ENCODE measurements around the gene LDLRAD4.
"Not testable (repeated sequence)": the region's sequence is repeated elsewhere in the genome, so short reads cannot be mapped to it uniquely, and the experiment has no call there.

Gene LDLRAD4

DNA sequence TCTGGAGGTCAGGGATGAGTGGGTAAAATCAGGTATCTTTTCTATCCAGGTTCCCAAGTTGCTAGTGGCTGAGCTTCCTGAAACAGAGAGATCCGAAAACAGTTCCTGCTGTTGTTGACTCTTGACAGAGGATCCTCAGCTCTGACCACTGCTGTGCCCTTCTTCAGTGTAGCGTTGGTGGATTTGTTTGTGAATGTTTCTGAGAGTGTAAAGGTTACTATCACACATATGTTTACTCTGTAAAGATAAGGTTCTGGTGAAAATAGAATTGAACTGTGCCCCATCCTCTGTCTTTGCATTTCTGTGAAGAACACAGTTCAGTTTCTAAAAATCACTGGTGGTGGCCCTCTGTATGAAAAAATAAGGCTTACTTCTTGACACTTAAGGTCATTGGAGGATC, 119.8 kb downstream of the LDLRAD4 start:
- no peak for DNase-seq (ENCODE audit: low spot score)

DNA sequence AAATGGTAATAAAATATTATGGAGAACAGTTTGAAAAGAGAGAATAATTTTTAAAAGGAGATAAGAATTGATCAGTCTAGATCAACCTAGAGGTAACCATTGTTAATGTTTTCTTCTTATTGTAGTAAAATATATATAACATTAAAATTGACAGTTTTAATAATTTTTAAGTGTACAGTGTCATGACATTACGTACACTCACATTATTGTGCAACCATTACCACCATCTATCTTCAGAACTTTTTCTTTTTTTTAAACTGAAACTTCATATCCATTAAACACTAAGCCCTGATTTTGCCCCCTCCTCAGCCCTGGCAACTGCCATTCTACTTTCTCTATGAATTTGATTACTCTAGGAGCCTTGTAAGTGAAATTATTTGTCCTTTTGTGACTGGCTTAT, 121.1 kb downstream of the LDLRAD4 start:
- no peak for DNase-seq (ENCODE audit: low spot score)

DNA sequence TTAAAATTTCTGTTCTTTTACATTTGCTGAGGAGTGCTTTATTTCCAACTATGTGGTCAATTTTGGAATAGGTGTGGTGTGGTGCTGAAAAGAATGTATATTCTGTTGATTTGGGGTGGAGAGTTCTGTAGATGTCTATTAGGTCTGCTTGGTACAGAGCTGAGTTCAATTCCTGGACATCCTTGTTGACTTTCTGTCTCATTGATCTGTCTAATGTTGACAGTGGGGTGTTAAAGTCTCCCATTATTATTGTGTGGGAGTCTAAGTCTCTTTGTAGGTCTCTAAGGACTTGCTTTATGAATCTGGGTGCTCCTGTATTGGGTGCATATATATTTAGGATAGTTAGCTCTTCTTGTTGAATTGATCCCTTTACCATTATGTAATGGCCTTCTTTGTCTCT, 127.9 kb downstream of the LDLRAD4 start:
- DNase-seq (ENCODE audit: low spot score), result not testable (repeated sequence)

DNA sequence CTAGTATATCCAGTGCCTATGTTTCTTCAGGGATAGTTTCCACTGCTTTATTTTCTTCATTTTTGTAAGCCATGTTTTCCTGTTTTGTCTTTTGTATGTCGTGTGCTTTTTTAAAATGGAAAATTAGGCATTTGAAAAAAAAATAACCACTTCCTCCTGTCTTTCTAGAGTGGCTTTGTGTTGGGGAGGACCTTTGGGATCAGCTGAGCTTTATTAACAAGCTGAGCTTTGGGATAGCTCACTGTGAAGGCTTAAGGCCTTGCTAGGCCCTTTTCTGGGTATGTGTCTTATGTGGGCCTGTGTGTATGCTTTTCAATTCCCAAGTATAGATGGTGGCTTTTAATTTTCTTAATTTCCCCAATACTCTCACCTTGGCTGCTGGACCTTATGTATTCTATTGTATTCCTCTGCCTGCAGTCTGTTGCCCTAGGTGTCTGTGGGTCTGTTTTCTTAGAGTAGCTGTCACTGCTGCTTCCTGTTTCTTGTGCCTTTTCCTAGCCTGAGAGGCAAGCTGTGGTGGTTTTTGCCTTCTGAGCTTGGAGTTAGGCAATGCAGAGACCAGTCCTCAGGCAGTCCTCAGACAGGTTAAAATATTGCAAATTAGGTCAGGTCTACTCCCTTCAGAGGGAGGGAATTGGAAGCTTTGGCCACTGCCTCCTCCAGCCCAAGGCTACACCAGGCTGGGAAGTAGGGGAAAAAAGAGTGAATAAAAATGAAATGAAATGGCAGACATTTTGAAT, 134.7 kb downstream of the LDLRAD4 start:
- peak; percentile 35 for DNase-seq (ENCODE audit: low spot score)

DNA sequence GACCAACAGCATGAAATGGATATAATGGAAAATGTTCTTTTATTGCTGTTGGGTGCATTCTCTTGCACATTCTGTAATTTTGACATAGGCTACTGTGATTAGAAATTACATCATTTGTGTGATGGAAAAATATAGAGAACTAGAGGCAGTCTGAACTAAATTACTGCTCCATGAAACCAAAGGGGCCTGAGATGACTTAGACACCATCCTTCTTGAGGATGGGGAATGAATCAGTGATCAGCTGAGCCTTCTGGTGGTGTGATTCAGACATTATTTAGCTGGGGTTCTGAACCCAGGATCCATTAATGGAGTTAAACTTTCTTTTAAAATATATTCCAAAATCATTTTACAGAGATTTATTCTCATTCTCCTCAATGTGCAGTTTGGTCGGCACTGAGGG, 135.8 kb downstream of the LDLRAD4 start:
- DNase-seq (ENCODE audit: low spot score), result no peak

DNA sequence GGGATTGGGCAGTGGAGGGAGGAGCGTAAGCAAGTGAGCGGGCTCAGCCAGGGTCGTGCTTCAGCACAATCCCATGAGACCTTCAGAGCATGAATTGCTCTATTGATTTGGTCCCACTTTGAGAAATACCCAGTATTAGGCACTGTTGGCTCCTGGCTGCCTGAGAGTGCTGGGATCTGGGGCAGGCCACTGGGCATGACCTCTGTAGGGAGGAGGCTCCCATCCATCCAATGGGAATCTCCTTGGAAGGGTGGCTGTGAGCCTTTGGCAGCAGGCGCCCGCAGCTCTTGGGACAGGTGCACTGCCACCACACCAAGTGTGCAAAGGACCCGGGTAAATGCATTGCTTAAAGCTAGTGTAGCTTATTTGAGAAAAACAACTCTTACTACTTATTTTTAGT, 137.5 kb downstream of the LDLRAD4 start:
- no peak for DNase-seq (ENCODE audit: low spot score)

DNA sequence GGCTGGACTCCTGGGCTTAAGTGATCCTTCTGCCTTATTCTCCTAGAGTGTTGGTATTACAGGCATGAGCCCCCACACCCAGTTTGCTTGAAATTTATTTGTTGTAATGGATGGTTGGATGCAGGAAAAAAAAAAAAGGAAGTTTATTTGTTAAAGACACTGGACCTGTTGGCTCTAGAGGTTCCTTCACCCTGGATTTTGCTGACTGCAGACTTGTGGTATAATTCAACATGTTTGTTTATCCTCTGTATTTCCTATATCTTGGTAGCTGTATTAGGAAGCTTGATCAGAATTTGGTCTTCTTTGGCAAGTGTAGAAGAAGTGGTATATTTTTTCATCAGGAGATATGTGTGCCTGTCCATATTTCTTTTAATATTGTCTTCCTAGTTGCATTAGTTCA, 138.7 kb downstream of the LDLRAD4 start:
- DNase-seq (ENCODE audit: low spot score), result no peak

DNA sequence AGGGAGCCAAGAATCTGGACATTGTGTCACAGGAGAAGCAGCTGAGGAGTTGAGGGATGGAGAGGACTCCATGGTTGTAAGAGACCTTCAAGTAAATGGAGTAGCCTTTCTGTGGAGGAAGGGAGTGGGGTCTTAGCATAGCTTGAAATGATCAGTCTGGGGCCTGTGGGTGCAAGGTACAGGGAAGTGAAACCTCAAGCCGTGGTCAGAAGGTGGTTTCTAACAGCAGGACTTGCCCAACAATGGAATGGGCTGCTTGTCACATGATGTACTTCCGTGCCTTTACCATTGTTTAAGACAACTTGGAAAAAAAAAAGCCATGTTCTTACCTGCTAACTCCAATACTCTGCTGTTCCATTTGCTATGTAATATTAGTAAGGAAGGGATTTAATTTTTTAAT, 140.7 kb downstream of the LDLRAD4 start:
- no peak for DNase-seq (ENCODE audit: low spot score)

DNA sequence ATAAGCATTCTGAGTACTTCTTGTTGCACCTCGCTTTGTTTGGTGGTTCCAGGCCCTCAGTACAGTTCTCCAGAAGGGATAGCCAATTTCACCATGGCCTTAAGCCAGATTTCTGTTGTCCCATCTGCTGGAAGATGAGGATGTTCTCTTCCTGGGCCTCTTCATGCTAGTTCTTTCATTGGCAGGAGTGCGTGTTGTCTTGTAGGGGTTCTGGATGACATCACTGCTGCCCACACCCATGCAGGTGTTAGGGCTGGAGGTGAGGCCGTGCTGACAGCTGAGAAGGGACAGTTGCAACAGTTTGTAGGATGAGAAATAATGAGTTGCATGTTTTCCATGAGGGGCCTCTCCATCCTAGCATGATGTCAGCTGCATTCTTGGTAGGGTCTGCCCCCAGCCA, 142.9 kb downstream of the LDLRAD4 start:
- DNase-seq (ENCODE audit: low spot score), result no peak

DNA sequence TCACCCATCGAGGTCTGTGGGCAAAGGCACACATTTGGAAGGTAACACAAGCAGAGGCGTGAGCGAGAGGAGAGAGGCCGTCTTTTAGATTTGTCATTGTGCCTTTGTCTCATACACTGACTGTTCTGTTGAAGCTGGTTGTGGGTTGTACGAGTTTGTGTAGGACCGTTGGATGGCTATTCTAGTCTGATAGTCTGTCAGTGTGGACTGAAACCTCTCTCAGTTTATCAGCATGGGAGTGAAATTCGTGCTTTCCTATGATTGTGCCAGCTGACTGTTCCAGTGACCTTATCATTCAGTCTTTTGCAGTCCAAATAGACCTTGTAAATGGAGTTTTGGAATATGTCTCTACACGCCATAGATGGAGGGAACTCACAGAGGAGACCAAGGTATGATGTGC, 143.5 kb downstream of the LDLRAD4 start:
- DNase-seq (ENCODE audit: low spot score), result no peak

DNA sequence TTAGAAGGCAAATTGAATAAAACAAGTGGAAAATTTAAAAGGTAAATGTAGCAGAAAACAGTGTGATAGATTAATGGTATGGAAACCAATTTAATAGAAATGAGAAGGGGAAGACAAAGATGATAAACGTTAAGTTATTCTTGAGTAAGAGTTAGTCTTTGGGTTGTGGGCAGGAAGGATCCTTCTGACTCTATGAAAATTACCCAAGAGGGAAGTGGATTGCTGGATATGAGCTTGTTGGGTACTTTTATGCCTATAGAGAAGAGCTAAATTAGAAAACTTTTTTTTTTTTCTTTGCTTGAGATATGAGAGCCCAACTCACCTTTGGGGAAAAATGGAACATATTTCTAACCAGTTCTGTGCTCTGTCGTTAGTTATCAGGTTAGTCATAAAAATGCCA, 144.0 kb downstream of the LDLRAD4 start:
- no peak for DNase-seq (ENCODE audit: low spot score)

DNA sequence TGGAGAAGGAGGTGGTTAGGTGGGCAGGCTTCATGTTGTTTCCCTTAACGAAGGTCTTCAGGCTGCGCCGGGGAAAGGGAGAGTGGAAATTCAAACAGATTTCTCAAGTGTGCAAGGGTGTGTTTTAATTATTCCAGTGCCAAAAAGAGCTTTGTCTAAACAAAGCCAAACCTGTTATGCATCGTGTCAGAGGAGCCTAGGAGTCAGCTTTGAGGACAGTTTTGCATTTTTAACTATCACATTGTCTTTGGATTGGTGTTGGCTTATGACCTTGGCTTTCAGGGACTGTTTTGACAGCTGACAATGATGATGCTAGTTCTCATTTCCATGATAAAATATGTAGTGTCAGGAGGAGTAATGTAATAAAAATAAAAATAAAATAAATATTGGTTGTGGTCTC, 144.8 kb downstream of the LDLRAD4 start:
- DNase-seq (ENCODE audit: low spot score), result no peak

DNA sequence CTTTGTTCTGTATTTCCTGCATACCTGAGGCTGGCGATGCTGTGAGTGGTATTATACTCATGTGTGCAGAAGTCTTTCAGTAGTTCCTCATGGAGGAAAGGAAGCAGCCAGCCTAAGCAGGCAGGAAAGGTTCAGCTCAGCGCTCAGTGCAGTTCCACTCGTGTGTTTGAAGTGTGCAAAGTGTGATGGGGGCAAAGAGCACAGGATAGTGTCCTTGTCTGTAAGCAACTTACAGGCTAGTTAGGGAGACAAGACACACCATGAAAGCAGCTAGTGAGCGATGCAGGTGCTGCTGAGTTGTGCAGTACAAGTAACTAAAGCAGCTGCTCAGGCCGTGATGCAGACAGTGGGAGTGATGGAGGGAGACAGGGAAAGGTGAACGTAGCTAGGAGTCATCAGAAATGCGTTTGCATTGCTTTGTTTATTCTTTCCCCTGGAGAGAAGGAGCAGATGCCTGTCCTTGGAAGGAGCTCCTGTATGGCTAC, 146.2 kb downstream of the LDLRAD4 start:
- DNase-seq (ENCODE audit: low spot score), result no peak

DNA sequence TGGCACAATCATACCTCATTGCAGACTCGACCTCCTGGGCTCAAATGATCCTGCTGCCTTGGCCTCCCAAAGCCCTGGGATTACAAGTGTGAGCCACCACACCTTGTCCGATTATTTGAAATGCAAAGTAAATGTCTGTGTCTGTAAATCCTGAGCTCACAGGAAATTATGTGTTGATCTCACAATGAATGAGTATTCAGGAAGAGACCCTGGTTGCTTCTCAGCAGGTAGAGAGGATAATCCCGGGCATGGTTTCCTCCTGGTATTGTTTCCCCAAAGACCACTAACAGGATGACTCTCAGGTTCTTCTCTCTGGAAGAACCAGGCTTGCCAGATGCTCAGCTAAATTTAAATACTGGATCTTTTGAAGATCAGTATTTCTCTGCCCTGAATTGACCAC, 147.6 kb downstream of the LDLRAD4 start:
- no peak for DNase-seq (ENCODE audit: low spot score)

DNA sequence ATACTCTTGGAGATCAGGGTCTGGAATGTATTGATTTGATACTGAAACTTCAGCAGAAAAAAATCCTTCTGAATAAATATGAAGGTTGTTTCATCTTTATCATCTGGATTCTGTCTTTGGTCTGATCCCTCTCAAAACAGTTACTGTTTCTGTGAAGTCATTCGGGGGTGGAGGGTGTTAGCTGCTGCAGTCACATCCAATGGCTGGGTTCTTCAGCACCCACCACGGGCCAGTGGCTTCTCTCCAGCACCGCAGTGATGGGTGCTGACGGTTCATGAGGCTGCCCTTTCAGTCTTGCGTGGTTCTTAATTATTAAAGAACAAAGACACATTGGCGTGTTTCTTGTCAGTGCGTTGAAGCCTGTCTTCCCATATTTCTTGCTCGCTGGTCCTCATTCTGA, 148.0 kb downstream of the LDLRAD4 start:
- no peak for DNase-seq (ENCODE audit: low spot score)

DNA sequence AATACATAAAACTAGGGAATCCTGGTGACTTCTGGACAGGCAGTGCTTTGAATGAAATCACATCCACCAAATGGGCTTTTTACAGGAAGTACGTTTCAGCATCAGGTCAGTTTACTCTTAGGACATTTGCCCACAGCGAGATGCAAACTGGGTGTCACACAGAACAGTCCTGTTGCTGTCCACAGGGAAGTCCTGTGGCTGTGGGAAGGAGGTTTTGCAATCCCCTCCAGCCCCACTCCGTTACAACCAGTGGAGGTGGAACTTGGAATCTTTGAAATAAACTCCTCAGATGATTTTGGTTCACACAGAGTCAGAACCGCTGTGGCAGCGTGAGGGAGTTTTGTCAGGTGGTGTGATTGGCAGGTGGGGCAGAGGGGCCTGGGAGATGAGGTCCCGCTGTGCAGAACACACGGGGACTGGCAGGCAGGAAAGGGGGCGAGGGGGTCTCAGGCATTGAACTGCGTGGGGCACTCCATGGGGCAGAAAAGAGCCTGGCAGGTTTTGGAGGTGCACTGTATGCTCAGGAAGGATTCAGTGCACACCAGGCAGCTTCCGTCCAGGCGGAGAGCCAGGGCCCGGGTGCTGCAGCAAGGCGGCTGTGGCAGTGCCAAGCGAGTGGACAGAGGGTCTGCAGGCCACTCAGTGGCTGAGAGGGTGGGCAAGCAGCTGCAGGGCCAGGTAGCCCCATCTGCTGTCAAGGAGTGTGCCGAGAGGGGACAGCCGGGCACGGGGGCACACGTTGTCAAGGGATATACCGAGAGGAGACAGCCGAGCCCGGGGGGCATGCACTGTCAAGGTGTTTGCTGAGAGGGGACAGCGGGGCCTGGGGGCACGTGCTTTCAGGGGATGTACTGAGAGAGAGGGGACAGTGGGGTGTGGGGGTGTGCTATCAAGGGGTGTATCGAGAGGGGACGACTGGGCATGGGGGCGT, 148.7 kb downstream of the LDLRAD4 start:
- DNase-seq (ENCODE audit: low spot score), result peak; percentile 1

DNA sequence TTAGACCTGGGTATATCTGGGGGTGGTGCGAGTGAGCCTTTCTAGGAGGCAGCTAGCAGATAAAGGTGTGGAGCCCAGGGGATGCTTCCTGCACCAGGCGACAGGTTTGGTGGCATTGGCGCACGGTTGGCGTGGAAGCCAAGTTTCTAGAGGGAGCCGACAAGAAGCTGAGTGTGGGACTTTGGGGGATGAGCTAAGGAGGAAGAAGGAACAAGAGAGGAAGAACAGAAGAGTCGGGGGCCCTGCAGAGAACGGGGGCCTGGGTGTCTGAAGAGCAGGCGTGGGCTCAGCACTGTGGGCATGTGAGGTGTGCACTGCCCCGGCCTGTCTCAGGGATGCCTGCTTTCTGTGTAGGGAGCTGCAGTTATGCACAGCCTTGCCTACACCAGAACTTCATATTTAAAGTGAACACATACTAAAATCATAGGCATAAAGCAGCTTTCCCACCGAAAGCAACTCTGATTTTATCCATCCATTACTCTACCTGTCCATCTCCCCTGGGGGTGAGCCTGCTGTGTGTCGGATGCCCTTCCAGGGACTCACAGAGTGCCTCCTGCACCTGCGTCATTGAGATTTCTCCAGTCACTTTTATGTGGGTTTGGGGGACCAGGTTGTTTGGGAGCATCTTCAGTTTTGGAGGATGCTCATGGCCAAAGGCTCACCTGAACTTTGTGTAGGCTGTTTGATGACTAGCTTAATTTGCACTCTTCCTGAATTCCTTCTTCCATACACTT, 149.7 kb downstream of the LDLRAD4 start:
- no peak for DNase-seq (ENCODE audit: low spot score)

DNA sequence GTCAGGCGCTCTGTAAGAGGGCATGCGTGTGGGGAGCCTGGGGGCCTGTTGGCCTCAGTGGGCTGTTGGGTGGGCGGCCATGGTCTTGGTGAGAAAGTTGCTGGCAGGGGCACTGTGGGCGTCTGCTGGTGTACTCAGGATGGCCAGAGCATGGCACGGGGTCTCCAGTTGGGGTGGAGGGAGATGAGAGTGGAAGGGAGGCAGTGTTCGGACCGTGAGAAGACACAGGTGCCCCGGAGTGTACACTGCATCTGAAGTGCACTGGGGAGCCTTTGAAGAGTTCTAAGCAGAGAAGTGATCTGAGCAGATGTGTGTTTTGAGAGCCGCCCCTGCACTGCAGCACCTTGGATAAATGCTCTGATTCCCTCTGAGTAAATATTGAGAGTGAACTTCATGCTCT, 150.8 kb downstream of the LDLRAD4 start:
- no peak for DNase-seq (ENCODE audit: low spot score)

DNA sequence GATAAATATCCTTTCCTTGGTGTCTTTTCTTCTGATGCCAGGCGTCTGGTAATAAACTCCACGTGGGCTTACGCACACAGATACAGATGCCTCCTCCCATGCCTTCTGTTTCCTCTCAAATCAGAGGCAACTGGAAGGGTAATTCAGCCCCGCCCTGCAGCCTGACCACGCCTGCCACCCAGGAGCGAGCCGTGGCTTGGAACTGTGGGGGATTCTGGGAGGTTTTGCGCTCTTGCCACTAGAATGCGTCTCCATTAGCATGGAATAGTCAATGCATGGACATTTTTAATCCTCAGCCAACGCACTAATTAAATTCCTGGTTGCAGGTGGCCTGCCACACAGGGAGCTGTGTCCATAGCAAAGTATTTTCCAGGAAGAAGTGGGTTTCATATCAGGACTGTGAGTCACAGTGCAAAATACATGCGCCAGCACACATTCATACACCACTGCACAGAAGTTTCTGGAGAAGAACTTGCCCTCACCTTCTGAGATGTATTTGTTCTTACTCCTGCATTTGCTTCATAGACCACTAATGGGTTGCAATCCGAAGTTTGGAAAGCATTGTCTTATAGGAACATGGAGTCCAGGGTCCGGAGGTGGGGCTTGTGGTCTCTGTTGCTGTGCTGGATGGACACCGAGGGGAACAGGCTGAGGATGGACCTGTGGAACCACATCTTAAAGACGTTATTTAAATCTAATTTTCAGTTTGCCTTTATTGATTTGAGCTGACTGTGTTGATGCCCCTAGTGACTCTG, 151.4 kb downstream of the LDLRAD4 start:
- no peak for DNase-seq (ENCODE audit: low spot score)

DNA sequence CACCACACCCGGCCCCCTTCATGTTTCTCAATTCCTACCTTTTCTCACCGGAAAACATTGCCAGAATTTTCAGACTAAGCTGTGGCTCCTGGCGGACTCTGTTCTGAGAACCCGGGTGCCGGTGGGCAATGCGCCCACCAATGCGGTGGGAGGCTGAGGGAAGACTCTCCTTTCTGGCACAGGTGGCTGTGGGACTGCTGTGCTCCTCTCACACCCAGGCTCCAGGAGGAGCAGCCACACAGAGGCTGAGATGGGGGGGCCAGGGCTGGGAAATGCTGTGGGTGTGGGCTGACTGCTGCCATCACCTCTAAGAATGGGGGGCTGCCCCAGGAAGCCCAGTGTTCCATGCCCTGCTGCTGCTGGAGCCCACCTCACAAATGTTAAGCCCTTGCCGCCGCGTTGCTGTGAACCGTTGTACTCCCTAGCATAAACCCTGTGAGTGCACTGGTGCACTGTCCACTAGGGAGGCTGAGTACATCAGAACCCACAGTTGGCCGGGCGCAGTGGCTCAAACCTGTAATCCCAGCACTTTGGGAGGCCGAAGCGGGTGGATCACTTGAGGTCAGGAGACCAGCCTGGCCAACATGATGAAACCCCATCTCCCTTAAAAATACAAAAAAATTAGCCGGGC, 152.6 kb downstream of the LDLRAD4 start:
- DNase-seq (ENCODE audit: low spot score), result no peak

DNA sequence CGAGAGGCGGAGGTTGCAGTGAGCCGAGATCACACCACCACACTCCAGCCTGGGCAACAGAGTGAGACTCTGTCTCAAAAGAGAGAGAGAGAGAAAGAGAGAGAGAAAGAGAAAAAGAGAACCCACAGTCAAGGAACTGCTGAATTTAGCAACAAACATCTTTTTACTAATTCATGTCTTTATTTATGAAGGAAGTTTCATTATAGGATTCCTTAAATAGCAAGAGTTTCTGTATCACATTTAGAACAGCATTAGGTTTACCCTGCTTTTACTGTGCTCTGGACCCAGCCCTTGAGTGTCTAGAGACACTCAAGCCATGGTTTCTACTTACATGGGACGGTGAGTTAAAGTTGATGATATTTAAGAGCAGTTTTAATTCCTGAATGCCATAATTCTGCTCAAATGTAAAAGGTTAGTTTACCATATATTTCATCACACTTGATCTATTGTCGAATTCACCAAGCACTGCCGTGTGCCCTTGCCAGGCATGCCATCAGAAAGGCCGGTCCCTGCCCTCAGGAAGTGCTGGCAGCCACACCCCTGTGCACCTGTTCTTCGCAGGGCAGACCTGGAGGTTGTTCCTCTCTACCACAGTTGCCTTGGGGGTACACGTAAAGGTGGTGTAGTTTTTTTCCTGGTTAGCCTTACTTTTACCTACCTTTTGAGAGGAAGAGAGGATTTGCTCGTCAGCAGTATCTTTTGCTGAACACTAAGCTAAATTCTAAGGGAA, 153.3 kb downstream of the LDLRAD4 start:
- no peak for DNase-seq (ENCODE audit: low spot score)
